Endometrial microvascular endothelial cells (primary cell): ENCODE data around the gene VWA8. TPM values are rescaled to one million over a fixed set of nuclear protein-coding genes. Genes with fewer than 3 reads are reported as not detected.
"Not testable (repeated sequence)": the region's sequence is repeated elsewhere in the genome, so short reads cannot be mapped to it uniquely, and the experiment has no call there.

Source experiments
- in situ Hi-C: cut with HindIII; loops from 2 replicates; pipeline ENCODE4 v1.10.0; 2017; ENCODE audit warnings: low sequenced_read_pairs, low pct_unique_long_range_greater_than_20kb; ENCODE audit errors: inconsistent ontology term
- total RNA-seq: library from RNA; depleted of rRNA; stranded (reverse); fragments of >200 nt; gene quantifications from one replicate; pipeline ENCODE4 v1.2.3, GENCODE V29; 2015; ENCODE audit errors: inconsistent ontology term

Gene VWA8
- total RNA-seq, 1 donor from 2014 or later, result 10.1 TPM

GRCh38 chr13:41823476-41823875 lies 137.4 kb downstream of the VWA8 start:
- in situ Hi-C loops, result no loop called here

GRCh38 chr13:41822560-41822959 lies 138.3 kb downstream of the VWA8 start:
- in situ Hi-C loops, result no loop called here

GRCh38 chr13:41821238-41821594 lies 139.7 kb downstream of the VWA8 start:
- in situ Hi-C loops, result no loop called here

GRCh38 chr13:41820581-41821237 lies 140.2 kb downstream of the VWA8 start:
- in situ Hi-C loops, result no loop called here

- in situ Hi-C loops, result no loop called here
Measured at GRCh38 chr13:41816057-41816456, 144.9 kb downstream of the VWA8 start.

GRCh38 chr13:41813426-41813825 lies 147.5 kb downstream of the VWA8 start:
- in situ Hi-C loops, result no loop called here

GRCh38 chr13:41812851-41813250 lies 148.1 kb downstream of the VWA8 start:
- in situ Hi-C loops, result no loop called here

- in situ Hi-C loops, result no loop called here
Measured at GRCh38 chr13:41812237-41812636, 148.7 kb downstream of the VWA8 start.

GRCh38 chr13:41811588-41812021 lies 149.3 kb downstream of the VWA8 start:
- in situ Hi-C loops, result no loop called here

- in situ Hi-C loops, result no loop called here
Measured at GRCh38 chr13:41809962-41810361, 150.9 kb downstream of the VWA8 start.

- in situ Hi-C loops, result not testable (repeated sequence)
Measured at GRCh38 chr13:41803445-41803735, 157.5 kb downstream of the VWA8 start.

- in situ Hi-C loops, result no loop called here
Measured at GRCh38 chr13:41802684-41803444, 158.0 kb downstream of the VWA8 start.

- in situ Hi-C loops, result no loop called here
Measured at GRCh38 chr13:41802043-41802683, 158.7 kb downstream of the VWA8 start.

GRCh38 chr13:41791056-41791455 lies 169.9 kb downstream of the VWA8 start:
- in situ Hi-C loops, result no loop called here

GRCh38 chr13:41788552-41788951 lies 172.4 kb downstream of the VWA8 start:
- in situ Hi-C loops, result no loop called here

GRCh38 chr13:41785402-41786172 lies 175.3 kb downstream of the VWA8 start:
- in situ Hi-C loops, result no loop called here

- in situ Hi-C loops, result no loop called here
Measured at GRCh38 chr13:41782086-41782485, 178.8 kb downstream of the VWA8 start.

GRCh38 chr13:41780715-41781706 lies 179.9 kb downstream of the VWA8 start:
- in situ Hi-C loops, result no loop called here
